GM10266 (cell line): ENCODE results near the gene LFNG.

Experiments
- DNase-seq: peaks from one replicate; pipeline ENCODE4 v3.0.0; 2012; ENCODE audit errors: extremely low spot score
- TF ChIP-seq, protein P1 (sequence below): IDR thresholded peaks from 2 replicates; pipeline ENCODE4 v1.5.1; 2012; ENCODE audit warnings: mild to moderate bottlenecking, low read depth; ENCODE audit not compliant: control insufficient read depth, insufficient read depth; ENCODE audit errors: missing control alignments

LFNG gene

DNA sequence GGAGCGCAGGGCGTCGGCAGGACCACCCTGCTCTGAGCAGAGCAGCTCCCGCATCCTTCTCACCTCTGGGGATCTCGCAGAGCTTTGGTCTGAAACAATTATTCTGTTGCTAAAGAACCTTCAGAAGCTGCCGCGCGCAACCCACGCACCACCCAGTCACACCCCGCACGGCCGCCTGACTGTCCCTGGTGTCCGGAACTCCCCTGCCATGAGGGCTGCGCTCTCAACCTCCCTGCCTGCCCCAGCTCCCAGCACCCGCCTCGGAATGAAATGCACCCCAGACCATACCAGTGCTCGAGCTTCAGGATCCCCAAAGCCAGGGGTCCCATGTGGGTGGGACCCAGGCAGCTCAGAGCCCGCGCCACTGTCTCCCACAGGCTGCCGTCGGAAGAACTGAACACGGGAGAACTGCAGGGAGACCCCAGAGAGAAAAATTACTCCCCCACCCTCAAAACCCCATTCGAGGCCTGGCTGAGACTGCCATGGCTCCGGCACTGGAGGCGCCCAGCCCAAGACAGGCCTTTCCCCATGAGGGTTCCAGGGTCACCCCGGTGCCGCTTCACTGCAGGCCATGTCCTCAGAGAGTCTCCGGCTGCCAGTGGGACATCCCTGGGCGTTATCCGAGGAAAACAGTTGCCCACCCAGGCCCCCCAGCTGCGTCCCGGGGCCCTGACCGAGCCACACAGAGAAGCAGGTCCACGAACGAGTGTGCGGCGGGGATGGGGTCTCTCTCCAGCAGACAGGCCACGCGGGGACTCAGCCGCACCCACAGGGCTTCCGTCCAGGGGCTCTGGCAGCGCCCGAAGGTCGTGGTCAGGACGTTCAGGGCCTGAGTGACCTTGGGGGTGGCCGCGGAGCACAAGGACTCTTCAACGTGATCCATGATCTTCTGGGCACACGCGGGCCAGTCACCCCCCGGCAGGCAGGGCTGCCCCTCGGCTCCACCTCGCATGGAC is 23.6 kb downstream of the LFNG start:
- TF ChIP-seq, protein P1, sequence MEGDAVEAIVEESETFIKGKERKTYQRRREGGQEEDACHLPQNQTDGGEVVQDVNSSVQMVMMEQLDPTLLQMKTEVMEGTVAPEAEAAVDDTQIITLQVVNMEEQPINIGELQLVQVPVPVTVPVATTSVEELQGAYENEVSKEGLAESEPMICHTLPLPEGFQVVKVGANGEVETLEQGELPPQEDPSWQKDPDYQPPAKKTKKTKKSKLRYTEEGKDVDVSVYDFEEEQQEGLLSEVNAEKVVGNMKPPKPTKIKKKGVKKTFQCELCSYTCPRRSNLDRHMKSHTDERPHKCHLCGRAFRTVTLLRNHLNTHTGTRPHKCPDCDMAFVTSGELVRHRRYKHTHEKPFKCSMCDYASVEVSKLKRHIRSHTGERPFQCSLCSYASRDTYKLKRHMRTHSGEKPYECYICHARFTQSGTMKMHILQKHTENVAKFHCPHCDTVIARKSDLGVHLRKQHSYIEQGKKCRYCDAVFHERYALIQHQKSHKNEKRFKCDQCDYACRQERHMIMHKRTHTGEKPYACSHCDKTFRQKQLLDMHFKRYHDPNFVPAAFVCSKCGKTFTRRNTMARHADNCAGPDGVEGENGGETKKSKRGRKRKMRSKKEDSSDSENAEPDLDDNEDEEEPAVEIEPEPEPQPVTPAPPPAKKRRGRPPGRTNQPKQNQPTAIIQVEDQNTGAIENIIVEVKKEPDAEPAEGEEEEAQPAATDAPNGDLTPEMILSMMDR: no peak
- DNase-seq: no peak

DNA sequence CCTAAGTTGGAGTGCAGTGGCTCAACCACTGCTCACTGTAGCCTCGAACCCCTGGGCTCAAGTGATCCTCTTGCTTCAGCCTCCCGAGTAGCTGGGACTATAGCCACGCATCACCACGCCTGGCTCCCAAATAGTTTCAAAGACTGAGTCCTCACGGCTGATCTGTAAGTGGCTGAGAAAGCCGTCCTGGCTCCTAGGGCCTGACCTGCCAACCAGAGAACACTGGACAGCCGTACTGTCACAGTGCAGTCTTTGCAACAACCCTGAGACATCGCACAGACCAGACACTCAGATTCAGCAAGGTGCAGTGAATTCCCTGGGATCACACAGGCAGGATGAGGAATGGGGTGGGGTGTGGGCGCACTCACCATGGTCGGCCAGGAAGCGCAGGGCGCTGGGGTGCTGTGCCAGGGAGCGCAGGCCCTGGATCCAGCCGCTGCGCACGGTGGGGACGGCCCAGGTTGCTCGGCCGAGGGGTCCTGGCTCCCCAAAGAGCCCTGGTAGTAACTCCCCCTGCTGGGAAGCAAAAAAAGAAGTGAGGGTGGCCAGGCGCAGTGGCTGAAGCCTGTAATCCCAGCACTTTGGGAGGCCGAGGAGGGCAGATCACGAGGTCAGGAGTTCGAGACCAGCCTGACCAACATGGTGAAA is 25.1 kb downstream of the LFNG start:
- TF ChIP-seq, protein P1: no peak
- no peak for DNase-seq

DNA sequence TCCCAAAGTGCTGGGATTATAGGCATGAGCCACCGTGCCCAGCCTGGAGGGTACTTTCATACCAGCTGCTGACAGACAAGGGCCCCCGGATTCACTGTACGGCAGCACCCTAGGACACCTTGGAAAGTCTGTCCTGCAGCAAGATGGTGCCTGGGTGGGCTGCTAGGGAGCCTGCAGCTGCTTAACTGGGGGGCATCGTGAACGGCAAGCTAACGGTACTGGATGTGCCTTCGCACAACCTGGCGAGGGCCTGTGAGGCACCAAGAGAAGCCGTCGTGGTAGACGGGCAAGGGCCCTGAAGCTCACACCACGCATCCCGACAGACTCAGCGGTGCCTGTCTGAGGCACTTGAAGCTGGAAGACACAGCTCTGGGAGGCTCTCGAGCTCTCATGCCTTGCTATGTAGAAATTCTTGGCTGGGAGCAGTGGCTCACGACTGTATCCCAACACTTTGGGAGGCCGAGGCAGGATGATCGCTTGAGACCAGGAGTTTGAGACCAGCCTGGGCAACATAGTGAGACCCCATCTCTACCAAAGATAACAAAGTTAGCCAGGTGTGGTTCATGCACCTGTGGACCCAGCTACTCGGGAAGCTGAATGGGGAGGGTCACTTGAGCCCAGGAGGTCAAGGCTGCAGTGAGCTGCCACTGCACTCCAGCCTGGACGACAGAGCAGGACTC is 26.3 kb downstream of the LFNG start:
- TF ChIP-seq, protein P1: no peak
- no peak for DNase-seq

DNA sequence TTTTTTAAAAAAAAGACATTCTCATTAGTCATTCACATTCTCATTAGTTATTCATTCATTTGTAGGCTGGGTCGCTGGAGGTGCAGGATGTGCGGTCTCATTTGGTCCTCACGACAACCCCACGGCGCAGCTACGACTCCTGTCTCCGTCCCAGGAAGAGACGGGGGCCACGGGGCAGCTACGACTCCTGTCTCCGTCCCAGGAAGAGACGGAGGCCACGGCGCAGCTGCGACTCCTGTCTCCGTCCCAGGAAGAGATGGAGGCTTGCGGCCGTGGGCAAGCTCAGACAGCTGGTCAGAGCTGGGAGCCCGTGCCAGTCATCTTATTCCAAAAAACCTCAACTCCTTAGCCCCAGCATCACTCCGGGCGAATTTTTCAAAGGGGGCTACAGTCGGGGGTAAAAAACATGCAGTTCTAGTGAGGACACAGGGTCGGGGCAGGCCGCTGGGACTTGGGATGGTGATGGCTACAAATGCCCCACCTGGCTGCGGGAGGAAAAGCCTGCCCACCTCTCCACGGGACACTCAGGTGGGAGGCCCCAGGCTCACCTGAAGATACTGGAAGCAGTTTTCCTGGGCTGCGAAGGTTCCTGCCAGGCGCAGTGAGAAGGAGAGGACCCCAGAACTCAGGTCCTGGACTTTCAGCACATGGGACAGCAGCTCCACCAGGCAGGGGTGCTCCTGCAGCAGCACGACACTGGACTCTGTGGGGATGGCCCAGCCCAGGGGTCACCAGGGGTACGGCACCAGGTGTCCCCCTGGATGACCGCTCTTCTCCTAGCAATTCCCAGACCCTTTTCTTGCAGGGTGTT is 27.4 kb downstream of the LFNG start:
- DNase-seq: no peak
- TF ChIP-seq, protein P1: no peak

DNA sequence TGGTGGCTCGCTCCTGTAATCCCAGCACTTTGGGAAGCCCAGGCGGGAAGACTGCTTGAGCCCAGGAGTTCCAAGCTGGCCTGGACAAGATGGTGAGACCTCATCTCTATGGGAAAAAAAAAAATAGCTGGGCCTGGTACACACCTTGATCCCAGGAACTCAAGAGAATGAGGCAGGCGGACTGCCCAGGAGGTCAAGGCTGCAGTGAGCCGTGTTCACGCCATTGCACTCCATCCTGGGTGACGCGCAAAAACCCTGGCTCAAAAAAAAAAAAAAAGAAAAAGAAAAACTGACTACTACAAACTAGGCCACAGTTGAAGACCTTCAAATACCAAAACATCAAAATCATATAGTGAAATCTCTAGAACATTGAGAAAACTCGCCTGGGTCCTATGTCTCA is 31.8 kb downstream of the LFNG start:
- TF ChIP-seq, protein P1: no peak
- no peak for DNase-seq

DNA sequence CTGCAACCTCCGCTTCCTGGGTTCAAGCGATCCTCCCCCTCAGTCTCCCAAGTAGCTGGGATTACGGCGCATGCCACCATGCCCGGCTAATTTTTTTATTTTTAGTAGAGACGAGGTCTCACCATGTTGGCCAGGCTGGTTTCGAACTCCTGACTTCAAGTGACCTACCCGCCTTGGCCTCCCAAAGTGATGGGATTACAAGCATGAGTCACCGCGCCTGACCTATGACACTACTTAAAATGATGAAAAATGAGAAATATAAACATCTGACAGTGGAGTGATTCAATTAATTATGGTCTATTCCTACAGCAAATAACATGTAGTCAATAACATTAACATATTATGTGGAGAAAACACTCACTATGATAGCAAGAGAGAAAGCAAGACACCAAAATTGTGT is 33.5 kb downstream of the LFNG start:
- no peak for DNase-seq
- TF ChIP-seq, protein P1: no peak
